DMS 273 (cell line): ENCODE data around the gene SMAD1.
"Not testable (repeated sequence)": the region's sequence is repeated elsewhere in the genome, so short reads cannot be mapped to it uniquely, and the experiment has no call there.

Experiments
- DNase-seq: peaks from one replicate; lab custom pipeline; 2025; ENCODE audit not compliant: unreplicated experiment; lab: John Stamatoyannopoulos, UW

Gene SMAD1

GRCh38 chr4:145554691-145555090 lies 73.0 kb downstream of the SMAD1 start:
- DNase-seq = no peak

- DNase-seq = peak; percentile 64
These were observed 76.1 kb downstream of the SMAD1 start for GRCh38 chr4:145557720-145558119.

GRCh38 chr4:145563293-145563985 lies 81.8 kb downstream of the SMAD1 start:
- no peak for DNase-seq

GRCh38 chr4:145564540-145564939 lies 82.9 kb downstream of the SMAD1 start:
- no peak for DNase-seq

GRCh38 chr4:145565328-145565727 lies 83.7 kb downstream of the SMAD1 start:
- no peak for DNase-seq

GRCh38 chr4:145566086-145566708 lies 84.5 kb downstream of the SMAD1 start:
- no peak for DNase-seq

- DNase-seq = no peak
These were observed 85.1 kb downstream of the SMAD1 start for GRCh38 chr4:145566768-145567167.

- no peak for DNase-seq
These were observed 85.9 kb downstream of the SMAD1 start for GRCh38 chr4:145567516-145567915.

GRCh38 chr4:145574546-145574945 lies 92.9 kb downstream of the SMAD1 start:
- DNase-seq = not testable (repeated sequence)

GRCh38 chr4:145580906-145581305 lies 99.3 kb downstream of the SMAD1 start:
- DNase-seq = no peak

GRCh38 chr4:145583191-145584055 lies 101.8 kb downstream of the SMAD1 start:
- DNase-seq = no peak

GRCh38 chr4:145587088-145587754 lies 105.6 kb downstream of the SMAD1 start:
- DNase-seq = no peak

GRCh38 chr4:145589381-145589780 lies 107.7 kb downstream of the SMAD1 start:
- DNase-seq = not testable (repeated sequence)

GRCh38 chr4:145589916-145590702 lies 108.5 kb downstream of the SMAD1 start:
- DNase-seq = no peak

- DNase-seq = no peak
These were observed 120.6 kb downstream of the SMAD1 start for GRCh38 chr4:145602129-145602760.

GRCh38 chr4:145605941-145606340 lies 124.3 kb downstream of the SMAD1 start:
- DNase-seq = no peak
